ENCODE measurements around the gene EHBP1. TPM values are rescaled to one million over a fixed set of nuclear protein-coding genes. Genes with fewer than 3 reads are reported as not detected.

EHBP1 gene
- total RNA-seq, 1 donor = 119 TPM

DNA sequence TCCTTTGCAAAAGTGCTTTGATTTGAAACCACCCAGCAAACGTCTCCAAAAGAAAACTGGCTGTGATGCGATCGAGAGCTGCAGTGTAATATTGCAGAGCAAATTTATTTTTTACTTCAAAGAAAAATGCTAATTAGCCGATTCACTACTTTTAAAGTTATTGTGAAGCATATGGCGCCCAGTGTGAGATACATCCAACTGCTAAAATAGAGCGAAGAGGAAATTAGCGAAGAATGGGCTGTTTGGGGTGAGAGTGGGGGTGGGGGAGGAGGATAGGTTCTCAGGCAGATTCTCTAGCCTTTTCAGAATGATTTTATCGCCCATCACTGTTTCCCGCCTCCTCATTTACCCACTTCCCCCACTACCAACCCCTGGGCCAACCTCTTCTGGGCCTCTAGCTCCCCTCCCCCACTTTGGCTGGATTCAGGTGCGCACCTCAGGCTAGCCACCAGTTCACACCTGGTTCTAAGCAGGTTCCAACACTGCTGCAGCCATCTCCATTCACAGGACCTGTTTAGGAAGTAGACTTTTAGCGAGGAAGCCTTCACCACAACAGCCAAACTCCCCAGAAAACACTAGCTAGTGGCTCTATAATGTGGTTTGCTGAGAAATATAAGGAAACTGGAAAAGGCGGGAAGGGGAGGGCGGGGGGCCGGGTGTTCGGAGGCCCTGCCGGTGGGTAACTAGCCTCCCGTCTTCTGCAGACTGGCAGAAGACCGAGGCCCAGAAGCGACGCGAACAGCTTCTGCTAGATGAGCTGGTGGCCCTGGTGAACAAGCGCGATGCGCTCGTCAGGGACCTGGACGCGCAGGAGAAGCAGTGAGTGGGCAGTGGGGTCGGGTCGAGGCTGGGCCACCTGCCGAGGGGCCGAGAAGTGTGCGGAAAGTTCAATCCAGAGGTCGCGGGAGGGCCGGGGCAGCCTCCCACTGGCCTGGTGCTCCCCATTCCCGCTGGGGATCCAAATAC, 339.1 kb downstream of the EHBP1 start:
- TF ChIP-seq, protein P1, sequence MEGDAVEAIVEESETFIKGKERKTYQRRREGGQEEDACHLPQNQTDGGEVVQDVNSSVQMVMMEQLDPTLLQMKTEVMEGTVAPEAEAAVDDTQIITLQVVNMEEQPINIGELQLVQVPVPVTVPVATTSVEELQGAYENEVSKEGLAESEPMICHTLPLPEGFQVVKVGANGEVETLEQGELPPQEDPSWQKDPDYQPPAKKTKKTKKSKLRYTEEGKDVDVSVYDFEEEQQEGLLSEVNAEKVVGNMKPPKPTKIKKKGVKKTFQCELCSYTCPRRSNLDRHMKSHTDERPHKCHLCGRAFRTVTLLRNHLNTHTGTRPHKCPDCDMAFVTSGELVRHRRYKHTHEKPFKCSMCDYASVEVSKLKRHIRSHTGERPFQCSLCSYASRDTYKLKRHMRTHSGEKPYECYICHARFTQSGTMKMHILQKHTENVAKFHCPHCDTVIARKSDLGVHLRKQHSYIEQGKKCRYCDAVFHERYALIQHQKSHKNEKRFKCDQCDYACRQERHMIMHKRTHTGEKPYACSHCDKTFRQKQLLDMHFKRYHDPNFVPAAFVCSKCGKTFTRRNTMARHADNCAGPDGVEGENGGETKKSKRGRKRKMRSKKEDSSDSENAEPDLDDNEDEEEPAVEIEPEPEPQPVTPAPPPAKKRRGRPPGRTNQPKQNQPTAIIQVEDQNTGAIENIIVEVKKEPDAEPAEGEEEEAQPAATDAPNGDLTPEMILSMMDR (IDR thresholded peaks at IDR 0.05; ENCODE audit: insufficient read depth, low read length) = no peak
- no peak overlapping the region for H3K4me3 ChIP-seq (ENCODE audit: low read depth, low read length)
- DNase-seq (ENCODE audit: low read depth) = no peak

DNA sequence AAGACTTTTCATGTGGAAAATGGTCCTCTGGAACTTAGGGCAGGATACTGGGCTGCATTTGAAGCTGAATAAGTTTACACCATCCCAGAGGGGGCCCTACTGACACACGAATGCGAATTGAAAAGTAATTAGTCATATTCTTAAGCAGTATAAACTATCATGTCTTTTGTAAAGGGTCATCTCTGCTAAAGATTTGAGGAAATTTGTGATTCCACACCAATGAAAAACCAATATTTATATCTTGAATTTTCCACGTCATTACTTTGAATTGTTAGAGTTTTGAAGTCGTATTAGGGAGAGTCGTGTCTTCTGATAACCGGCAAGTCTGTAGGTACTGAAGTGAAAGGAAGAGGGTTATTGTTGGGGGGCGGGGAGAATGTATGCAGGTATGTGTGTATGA, 341.0 kb downstream of the EHBP1 start:
- no peak overlapping the region for H3K4me3 ChIP-seq (ENCODE audit: low read depth, low read length)
- TF ChIP-seq, protein P1 (IDR thresholded peaks at IDR 0.05; ENCODE audit: insufficient read depth, low read length) = no peak
- no peak for DNase-seq (ENCODE audit: low read depth)

DNA sequence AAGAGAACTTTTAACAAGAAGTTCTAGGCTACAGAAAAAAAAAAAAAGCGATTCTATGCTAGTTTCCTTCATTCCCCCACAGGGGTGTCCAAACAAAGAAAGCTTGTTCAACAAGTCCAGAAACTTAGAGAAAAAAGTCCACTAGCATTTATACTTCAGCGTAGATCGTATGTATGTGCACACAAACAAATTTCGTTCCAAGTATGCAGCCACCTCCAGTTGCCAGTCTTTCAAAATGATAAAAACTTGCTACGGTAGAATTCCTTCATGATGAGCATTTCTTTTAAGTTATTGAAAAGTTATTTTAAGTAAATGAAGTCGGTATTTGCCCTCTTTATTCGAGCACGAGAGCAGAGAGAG, 341.4 kb downstream of the EHBP1 start:
- TF ChIP-seq, protein P1 (IDR thresholded peaks at IDR 0.05; ENCODE audit: insufficient read depth, low read length) = no peak
- H3K4me3 ChIP-seq (ENCODE audit: low read depth, low read length) = no peak overlapping the region
- DNase-seq (ENCODE audit: low read depth) = no peak

DNA sequence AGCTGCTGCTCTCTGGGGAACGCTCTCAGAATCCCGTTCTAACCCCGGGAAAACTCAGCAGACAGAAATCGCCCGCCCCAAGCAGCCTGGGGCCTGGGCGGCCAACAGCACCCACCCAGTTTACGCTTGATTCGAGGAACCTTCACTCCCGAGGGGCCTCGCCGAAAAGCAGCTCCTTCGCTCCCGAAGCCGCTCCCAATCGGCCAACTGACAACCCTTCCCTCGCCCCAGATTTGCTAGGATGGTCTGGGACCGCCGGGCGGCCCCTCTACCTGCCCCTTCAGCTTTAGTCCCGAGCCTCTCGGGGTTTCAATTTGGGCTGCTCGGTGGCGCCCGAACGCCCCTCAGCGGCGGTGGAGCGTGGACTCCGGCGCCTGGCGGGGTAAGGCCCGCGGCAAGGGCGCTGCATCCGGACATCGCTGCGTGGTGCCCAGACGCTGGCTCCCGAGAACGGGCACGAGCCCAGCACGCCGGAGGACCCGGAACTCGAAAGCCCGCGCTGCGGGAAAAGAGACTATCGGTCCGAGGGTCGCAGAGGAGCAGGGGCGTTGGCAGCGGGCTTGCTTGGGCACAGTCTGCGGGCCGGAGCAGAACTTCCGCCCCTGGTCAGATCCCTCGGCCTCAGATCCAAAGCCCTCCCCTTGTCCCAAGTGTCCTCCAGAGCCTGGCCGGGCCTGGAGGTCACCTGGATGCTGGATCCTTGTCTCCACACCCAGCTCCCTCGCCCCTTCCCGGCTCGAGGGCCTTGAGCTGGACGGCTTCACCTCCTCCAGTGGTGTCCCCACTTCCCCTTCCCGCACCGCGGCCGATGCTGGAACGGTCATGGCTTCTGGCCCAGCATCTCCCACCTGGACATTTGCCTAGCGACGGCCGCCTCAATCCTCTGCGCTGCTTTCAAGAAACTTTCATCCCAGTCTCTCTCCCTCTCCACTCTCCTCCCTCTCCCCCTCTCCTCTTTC, 342.1 kb downstream of the EHBP1 start:
- TF ChIP-seq, protein P1 (IDR thresholded peaks at IDR 0.05; ENCODE audit: insufficient read depth, low read length) = no peak
- DNase-seq (ENCODE audit: low read depth) = no peak
- no peak overlapping the region for H3K4me3 ChIP-seq (ENCODE audit: low read depth, low read length)

DNA sequence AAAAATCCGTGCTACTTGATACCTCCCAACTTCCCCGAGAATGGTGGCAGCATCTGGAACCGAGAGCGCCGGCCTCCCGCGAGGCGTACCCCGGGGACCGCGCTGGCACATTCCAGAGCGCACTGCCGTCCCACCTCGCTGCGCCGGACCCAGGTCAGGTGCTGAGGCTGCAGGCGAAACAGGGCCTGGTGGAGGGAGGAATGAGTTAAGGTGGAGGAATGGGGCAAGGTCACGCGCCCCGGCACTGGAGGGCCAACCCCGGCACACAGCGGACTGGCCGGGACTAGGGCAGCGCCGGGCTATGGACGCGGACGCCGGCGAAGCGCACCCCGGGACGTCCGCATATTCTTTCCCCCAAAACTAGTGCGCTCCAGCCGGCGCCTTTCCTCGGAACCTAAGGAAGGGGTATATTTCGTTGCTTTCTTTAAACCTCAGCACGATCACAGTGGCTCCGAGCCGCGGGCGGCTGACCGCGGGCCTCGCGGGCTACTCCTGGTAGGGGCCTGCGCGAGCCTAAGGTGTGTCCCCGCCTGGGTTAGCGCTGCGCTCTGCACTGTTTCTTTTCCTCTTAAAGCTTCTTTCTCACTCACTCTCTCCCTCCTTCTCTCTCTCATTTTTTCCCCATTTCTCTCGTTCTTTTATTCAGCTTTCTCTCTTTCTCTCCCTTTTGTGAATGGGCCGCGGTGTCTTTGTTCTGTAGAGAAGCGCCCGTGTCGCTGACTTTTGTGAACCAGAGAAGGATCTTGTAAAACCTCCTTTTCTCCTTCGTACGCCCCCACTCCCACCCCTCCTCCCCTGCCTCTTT, 343.1 kb downstream of the EHBP1 start:
- TF ChIP-seq, protein P1 (IDR thresholded peaks at IDR 0.05; ENCODE audit: insufficient read depth, low read length) = no peak
- no peak for DNase-seq (ENCODE audit: low read depth)
- no peak overlapping the region for H3K4me3 ChIP-seq (ENCODE audit: low read depth, low read length)
